A549 (cell line): ENCODE results near the gene PDIK1L.

ENCODE experiments used
- CTCF ChIP-seq: fragments of >200 bp; sonication (Bioruptor Twin); formaldehyde crosslinking; IDR thresholded peaks from 3 replicates; pipeline ENCODE4 v1.5.1; 2016
- PHF8 ChIP-seq: fragments of 200-600 bp; sonication (generic); IDR thresholded peaks from 2 replicates; pipeline ENCODE4 v1.6.1; 2016; ENCODE audit warnings: low read depth, mild to moderate bottlenecking, antibody characterized with exemption, moderate library complexity, borderline replicate concordance

DNA sequence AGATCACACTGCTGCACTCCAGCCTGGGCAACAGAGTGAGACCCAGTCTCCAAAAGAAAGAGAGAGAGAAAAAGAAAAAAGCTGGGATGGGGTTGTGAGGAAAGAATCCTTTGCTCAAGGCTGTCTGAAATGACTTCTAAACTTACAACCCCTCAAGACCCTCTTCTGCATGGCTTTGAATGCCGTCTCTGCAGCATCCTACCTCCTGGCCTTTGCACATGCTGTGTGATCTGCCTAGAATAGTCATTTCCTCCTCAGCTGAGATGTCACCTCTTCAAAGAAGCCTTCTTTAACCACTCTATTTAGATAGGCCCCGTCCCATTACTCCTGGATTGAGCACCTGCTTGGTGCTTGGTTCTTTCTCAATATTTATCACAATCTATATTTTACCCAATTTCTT lies 26.8 kb upstream of the PDIK1L start:
- no peak for TF ChIP-seq CTCF
- no peak for TF ChIP-seq PHF8
